Skeletal muscle cell (primary cell): ENCODE measurements around the gene ST6GALNAC3.
"Not testable (repeated sequence)": the region's sequence is repeated elsewhere in the genome, so short reads cannot be mapped to it uniquely, and the experiment has no call there.

ENCODE experiments used
- DNase-seq: peaks from one replicate; pipeline ENCODE4 v3.0.0-alpha.2; 2010; ENCODE audit warnings: low read depth
- H3K4me3 ChIP-seq: 2 replicates; pipeline ENCODE4 v1.5.1; 2011; ENCODE audit warnings: low read depth, mild to moderate bottlenecking, control low read depth, low read length, moderate library complexity

Gene ST6GALNAC3

GRCh38 chr1:76293831-76294230 is 219.3 kb downstream of the ST6GALNAC3 start:
- no peak for DNase-seq
- no peak overlapping the region for H3K4me3 ChIP-seq

- no peak for DNase-seq
- H3K4me3 ChIP-seq: no peak overlapping the region
Observed at GRCh38 chr1:76294482-76295194, 220.1 kb downstream of the ST6GALNAC3 start.

- no peak overlapping the region for H3K4me3 ChIP-seq
- no peak for DNase-seq
Observed at GRCh38 chr1:76298399-76298798, 223.9 kb downstream of the ST6GALNAC3 start.

- DNase-seq: no peak
- H3K4me3 ChIP-seq: no peak overlapping the region
Observed at GRCh38 chr1:76299036-76299435, 224.5 kb downstream of the ST6GALNAC3 start.

GRCh38 chr1:76300556-76300955 is 226.0 kb downstream of the ST6GALNAC3 start:
- no peak for DNase-seq
- no peak overlapping the region for H3K4me3 ChIP-seq

GRCh38 chr1:76302711-76303339 is 228.3 kb downstream of the ST6GALNAC3 start:
- no peak overlapping the region for H3K4me3 ChIP-seq
- DNase-seq: no peak

GRCh38 chr1:76303340-76303717 is 228.8 kb downstream of the ST6GALNAC3 start:
- DNase-seq: no peak
- no peak overlapping the region for H3K4me3 ChIP-seq

GRCh38 chr1:76313304-76313703 is 238.8 kb downstream of the ST6GALNAC3 start:
- DNase-seq: no peak

GRCh38 chr1:76314730-76315129 is 240.2 kb downstream of the ST6GALNAC3 start:
- DNase-seq: no peak
- no peak overlapping the region for H3K4me3 ChIP-seq

More at GRCh38 chr1:76313304-76313703, 238.8 kb downstream of the ST6GALNAC3 start:
- H3K4me3 ChIP-seq: no peak overlapping the region

GRCh38 chr1:76317299-76317900 is 242.9 kb downstream of the ST6GALNAC3 start:
- DNase-seq: no peak

GRCh38 chr1:76330991-76331603 is 256.6 kb downstream of the ST6GALNAC3 start:
- H3K4me3 ChIP-seq: no peak overlapping the region
- DNase-seq: peak; percentile 27

More at GRCh38 chr1:76317299-76317900, 242.9 kb downstream of the ST6GALNAC3 start:
- no peak overlapping the region for H3K4me3 ChIP-seq

- H3K4me3 ChIP-seq: no peak overlapping the region
- DNase-seq: peak; percentile 25
Observed at GRCh38 chr1:76335882-76336281, 261.3 kb downstream of the ST6GALNAC3 start.

- peak; percentile 97 for DNase-seq
- H3K4me3 ChIP-seq: no peak overlapping the region
Observed at GRCh38 chr1:76336931-76337371, 262.4 kb downstream of the ST6GALNAC3 start.

GRCh38 chr1:76337542-76338219 is 263.1 kb downstream of the ST6GALNAC3 start:
- DNase-seq: no peak
- no peak overlapping the region for H3K4me3 ChIP-seq

- DNase-seq: peak; percentile 25
- no peak overlapping the region for H3K4me3 ChIP-seq
Observed at GRCh38 chr1:76340056-76340455, 265.5 kb downstream of the ST6GALNAC3 start.

GRCh38 chr1:76341816-76342215 is 267.3 kb downstream of the ST6GALNAC3 start:
- not testable (repeated sequence) for H3K4me3 ChIP-seq, DNase-seq

GRCh38 chr1:76343356-76343755 is 268.8 kb downstream of the ST6GALNAC3 start:
- DNase-seq: no peak

GRCh38 chr1:76351655-76352054 is 277.1 kb downstream of the ST6GALNAC3 start:
- DNase-seq: no peak

More at GRCh38 chr1:76343356-76343755, 268.8 kb downstream of the ST6GALNAC3 start:
- H3K4me3 ChIP-seq: no peak overlapping the region

GRCh38 chr1:76352741-76353435 is 278.3 kb downstream of the ST6GALNAC3 start:
- no peak for DNase-seq
- H3K4me3 ChIP-seq: no peak overlapping the region

More at GRCh38 chr1:76351655-76352054, 277.1 kb downstream of the ST6GALNAC3 start:
- no peak overlapping the region for H3K4me3 ChIP-seq
